Hematopoietic multipotent progenitor cell treated with erythropoietin and hydrocortisone succinate and interleukin-3 and kit ligand, for 6 days (in vitro differentiated cells): ENCODE measurements around the gene MCOLN2.
"Not testable (repeated sequence)": the region's sequence is repeated elsewhere in the genome, so short reads cannot be mapped to it uniquely, and the experiment has no call there.

Experiments
- DNase-seq: peaks from one replicate; pipeline ENCODE4 v3.0.0-alpha.2; 2015

Gene MCOLN2

GRCh38 chr1:84939761-84940160, 57.2 kb downstream of the MCOLN2 start:
- DNase-seq = no peak

GRCh38 chr1:84939151-84939550, 57.8 kb downstream of the MCOLN2 start:
- no peak for DNase-seq

GRCh38 chr1:84936116-84936810, 60.6 kb downstream of the MCOLN2 start:
- DNase-seq = peak; percentile 85

GRCh38 chr1:84933011-84933611, 63.8 kb downstream of the MCOLN2 start:
- no peak for DNase-seq

- DNase-seq = no peak
These were observed 66.1 kb downstream of the MCOLN2 start for GRCh38 chr1:84930831-84931230.

GRCh38 chr1:84930329-84930728, 66.6 kb downstream of the MCOLN2 start:
- no peak for DNase-seq

GRCh38 chr1:84929581-84929980, 67.3 kb downstream of the MCOLN2 start:
- no peak for DNase-seq

- no peak for DNase-seq
These were observed 67.9 kb downstream of the MCOLN2 start for GRCh38 chr1:84928979-84929378.

- no peak for DNase-seq
These were observed 73.6 kb downstream of the MCOLN2 start for GRCh38 chr1:84923317-84923716.

GRCh38 chr1:84920159-84920558, 76.8 kb downstream of the MCOLN2 start:
- DNase-seq = no peak

- no peak for DNase-seq
These were observed 77.4 kb downstream of the MCOLN2 start for GRCh38 chr1:84919461-84919970.

- no peak for DNase-seq
These were observed 78.1 kb downstream of the MCOLN2 start for GRCh38 chr1:84918726-84919336.

GRCh38 chr1:84916897-84917296, 80.0 kb downstream of the MCOLN2 start:
- no peak for DNase-seq

- no peak for DNase-seq
These were observed 83.4 kb downstream of the MCOLN2 start for GRCh38 chr1:84913555-84913892.

- no peak for DNase-seq
These were observed 84.0 kb downstream of the MCOLN2 start for GRCh38 chr1:84912726-84913554.

GRCh38 chr1:84908746-84909464, 88.0 kb downstream of the MCOLN2 start:
- not testable (repeated sequence) for DNase-seq

GRCh38 chr1:84907095-84907827, 89.7 kb downstream of the MCOLN2 start:
- no peak for DNase-seq

GRCh38 chr1:84902727-84903126, 94.2 kb downstream of the MCOLN2 start:
- not testable (repeated sequence) for DNase-seq

GRCh38 chr1:84899969-84900368, 96.9 kb downstream of the MCOLN2 start:
- DNase-seq = no peak

GRCh38 chr1:84896279-84896678, 100.6 kb downstream of the MCOLN2 start:
- DNase-seq = no peak

- DNase-seq = peak; percentile 27
These were observed 104.0 kb downstream of the MCOLN2 start, which contains the start of gene LPAR3 for GRCh38 chr1:84892705-84893618. LPAR3 (minus strand) TSS chr1:84893206; CDS start chr1:84866120, 27,086 bp downstream.
